HG03097 (cell line): ENCODE data around the gene WDR45B.

Experiments used
- ATAC-seq: cut with Tn5 transposase; IDR thresholded peaks from one replicate; pipeline ENCODE4 v1.9.1; 2021; ENCODE audit not compliant: unreplicated experiment, low FRiP score

Gene WDR45B

DNA sequence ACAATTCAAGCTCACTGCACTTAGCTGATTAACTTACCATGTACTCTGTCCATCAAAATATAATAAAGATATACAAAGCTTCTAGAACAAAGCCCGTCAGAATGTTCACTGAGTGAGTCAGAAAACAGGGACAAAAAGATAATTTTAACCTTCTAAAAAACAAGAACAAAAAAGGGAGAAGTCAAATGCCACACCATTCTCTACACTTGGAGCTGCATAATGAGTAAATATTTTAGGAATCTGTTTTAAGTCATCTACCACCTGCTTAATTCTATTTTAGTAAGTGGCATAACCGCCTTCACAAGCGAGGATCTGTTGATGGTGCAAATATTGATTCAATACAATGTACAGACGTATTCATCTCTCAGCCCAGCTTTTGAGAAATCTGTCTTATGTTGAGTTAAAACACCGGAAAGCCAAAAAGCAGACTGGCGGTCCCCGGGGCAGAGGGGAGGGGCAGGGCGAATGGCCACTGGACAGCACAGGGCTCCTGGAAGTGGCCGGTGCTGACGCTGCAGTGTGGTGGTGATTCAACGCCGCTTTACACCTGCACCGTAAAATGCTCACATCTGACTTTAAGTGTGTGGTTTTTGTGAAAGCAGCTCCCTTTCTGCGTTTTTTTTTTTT, 30.1 kb upstream of the WDR45B start:
- no peak for ATAC-seq

DNA sequence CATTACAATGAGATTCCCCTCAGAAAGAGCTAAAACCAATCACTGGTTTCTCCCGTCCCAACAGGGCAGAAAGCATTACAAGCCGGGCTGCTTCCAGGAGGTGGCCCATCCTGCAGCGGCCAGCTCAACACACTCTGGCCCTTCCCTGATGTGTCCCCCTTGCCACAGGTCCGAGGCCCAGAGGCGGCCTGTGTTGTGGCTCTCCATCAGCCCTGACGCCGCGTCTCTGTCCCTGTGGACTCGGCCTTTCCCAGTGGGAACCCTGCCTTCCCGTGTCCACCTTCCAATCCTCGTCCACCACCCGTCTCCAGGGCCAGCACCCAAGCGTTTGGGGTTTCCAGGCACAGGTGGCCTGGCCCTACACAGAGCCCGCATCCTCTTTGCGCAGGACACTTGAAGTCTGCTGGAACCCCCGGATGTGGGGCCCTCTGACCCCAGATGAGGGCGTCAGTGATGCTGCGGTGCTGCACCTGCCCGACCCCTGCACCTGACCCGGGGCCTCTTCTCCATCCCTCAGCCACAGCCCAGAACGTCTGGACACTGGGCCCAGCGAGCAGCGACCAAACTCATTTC, 29.2 kb upstream of the WDR45B start:
- ATAC-seq, result no peak

DNA sequence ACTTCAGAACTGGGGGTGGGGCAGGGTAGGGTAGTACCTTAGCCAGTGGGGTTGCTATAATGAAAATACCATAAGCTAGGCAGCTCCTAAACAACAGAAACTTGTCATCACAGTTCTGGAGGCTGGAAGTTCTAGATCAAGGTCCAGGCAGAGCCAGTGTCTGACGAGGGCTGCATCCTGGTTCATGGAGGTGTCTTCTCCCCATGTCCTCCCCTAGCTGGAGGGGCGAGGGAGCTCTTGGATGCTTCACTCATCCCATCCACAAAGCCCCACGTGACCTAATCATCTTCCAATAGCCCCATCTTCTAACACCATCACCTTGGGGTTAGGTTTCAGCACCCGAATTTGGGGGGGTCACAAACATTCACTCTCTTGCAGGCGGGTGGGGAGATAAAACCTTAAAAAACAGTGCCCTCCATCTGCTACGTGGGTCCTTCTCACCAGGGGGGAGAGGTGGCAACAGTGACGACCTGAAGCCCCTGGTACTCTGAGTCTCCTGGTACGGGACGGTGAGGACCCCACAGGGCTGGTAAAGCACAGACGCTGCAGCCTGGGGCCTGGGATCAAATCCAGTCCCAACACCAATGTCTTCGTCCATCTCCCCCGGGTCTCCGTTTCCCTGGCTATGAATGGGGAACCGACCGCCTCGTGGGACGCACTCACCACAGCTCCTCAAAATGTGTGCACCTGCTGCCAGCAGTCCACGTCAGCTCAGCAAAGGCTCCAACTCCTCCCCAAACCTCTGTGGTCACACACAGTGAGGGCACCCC, 27.4 kb upstream of the WDR45B start:
- no peak for ATAC-seq

DNA sequence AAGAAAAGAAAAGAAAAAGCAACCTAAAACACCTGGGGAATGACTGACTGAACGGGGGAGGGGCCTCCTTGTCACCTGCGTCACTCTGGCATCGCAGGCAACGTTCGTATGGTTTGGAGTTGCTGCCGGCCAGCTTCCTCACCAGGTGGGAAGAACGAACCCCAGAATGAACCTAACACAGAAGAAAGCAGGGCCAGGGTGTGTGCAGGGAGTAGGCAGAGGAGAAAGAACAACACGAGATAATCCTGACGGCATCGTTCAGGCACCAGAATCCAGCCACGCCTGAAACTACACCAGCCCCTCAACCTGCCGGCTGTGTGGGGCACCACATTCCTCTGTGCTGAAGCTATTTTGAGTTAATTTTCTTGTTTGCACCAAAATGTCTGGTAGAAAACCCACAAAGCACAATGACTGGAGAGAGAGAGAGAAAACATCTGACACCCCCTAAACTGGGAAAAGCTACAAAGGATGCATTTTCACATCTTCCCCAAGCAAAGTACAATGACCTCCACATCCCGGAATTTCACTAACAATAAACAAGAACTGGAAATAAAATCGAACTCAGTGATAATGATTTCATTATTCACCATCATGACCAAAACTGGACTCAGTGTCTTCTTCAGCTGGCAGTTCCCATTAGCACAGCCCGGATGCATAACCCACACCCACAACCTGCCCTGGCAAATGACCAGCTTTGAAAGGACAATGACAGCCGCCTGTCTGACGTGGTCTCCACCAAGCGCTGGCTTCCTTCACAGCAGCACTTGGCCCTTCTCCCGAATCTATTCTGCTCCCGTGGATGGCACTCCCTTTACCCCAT, 26.6 kb upstream of the WDR45B start:
- no peak for ATAC-seq

DNA sequence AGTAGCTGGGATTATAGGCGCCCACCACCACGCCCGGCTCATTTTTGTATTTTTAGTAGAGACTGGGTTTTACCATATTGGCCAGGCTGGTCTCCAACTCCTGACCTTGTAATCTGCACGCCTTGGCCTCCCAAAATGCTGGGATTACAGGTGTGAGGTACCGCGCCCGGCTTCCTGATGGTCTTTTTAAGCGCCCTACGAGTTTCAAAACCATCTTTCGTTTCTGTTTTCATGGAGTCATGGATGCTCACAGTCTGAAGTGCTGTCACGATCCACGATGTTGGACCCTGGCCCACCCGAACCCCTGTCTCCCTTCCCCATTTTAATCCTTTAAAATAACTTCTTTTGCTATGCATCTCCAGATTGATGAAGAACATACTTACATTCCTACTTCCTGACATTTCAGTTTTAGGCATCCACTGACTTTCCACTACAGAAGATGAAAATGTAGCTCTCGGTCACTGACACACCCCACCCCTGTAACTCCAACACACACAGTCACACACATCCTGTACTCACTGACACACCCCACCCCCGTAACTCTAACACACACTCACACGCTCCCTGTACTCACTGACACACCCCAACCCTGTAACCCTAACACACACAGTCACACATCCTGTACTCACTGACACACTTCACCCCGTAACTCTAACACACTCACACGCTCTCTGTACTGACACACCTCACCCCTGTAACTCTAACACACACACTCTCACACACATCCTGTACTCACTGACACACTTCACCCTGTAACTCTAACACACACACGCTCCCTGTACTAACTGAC, 22.6 kb upstream of the WDR45B start:
- ATAC-seq, result no peak

DNA sequence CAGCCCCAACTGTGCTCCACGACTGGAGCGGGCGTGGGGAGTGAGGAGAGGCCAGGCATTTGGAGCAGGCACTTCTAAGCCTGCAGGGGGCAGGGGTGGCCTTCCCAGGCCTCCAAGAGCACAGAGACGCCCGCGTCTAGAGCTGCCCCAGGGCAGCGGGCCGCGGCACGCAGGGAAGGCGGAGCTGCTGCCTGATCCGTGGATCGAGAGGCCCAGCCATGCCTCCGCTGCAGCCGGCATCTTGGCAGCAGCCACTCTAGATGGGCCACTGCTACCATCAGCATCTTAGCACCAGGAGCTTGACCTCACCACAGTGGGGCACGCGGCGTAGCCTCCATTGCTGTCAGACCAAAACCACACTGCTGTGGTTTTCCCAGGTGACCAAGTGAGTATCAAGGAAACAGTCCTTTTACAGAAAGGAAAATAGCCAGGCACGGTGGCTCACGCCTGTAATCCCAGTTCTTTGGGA, 20.4 kb upstream of the WDR45B start:
- no peak for ATAC-seq

DNA sequence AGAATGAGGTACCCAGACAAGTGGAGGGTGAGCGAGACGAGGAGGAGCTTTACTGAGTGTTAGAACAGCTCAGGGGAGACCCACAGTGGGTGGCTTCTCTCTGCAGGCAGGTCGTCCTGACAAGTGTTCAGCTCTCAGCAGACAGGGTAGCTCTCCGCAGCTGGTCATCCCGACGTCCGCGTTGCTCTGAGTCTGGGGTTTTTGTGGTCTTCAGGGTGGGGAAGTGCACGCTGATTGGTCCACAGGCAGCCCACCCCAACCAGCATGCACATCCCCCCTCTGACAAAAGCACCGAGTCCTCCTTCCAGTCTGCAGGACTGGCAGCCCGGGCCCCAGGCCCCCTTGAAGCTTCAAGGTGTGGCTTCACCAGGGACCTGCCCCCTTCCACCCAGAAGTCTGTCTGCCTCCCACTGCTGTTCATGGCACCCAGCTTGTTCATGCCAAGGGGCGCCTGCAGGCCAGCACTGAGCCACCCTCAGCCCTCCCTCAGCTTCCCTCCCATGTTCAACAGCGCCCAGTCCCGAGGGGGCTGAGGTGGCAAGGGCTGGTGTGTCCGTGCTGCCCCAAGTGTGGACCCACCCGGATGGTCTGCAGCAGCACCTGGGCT, 19.9 kb upstream of the WDR45B start:
- ATAC-seq, result no peak

DNA sequence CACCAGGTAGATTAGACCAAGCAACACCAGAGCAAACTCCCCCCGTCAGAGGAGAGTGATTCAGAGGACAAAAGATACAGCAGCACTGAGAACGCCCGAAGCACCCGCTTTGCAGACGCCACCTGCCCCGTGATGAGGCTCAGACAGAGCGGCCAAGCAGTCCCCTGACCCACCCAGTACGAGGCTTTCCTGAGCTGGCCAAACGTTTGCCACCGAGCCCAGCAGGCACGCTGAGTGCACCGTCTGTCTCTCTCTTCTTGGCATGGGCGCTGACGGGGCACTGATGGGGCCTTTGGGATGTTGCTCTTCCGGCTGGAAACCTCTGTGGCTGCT, 19.4 kb upstream of the WDR45B start:
- no peak for ATAC-seq

DNA sequence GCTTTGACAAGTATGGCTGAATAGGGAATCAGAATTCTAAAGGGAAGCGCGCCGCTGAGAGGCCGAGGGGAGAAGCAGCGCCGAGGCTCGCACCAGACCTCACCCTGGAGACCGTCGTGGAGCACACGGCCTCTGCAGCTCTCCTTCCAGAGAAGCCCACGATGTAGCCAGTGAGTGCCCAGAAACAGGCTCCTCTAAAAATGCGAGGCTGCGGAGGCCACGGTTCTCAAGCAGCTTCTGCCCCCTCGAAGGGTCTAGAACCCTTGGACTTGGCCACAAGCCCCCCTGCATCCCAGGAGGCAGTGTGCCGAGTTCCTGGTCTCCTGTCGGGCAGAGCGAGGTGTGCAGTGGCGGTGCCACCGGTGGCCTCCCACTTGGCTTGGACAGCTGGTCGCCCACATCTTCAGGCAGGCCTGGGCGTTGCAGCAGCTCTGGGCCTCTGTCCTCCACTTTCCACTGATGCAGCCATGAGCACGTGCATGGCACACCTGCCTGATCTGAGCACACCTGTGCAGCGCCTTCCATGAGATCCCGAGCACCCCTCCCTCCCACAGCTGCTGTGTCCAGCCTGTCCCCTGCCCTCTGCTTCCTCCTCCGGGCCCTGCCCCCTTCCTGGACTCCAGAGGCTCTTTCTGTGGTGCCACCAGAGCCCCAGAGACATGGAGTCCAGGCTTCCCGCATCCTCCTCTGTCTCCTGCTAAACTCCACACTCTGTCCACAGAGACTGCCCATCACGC, 18.9 kb upstream of the WDR45B start:
- ATAC-seq, result no peak

DNA sequence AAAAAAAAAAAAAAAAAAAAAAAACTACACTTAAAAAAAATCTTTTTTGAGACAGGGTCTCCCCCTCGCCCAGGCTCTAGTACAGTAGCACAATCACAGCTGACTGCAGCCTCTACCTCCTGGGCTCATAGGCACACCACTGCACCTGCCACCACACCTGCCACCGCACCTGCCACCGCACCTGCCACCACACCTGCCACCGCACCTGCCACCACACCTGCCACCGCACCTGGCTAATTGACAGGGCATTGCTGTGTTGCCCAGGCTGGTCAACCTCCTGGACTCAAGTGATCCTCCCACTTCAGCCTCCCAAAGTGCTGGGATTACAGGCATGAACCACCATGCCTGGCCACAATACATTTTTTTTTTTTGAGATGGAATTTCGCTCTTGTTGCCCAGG, 17.6 kb upstream of the WDR45B start:
- ATAC-seq, result no peak

DNA sequence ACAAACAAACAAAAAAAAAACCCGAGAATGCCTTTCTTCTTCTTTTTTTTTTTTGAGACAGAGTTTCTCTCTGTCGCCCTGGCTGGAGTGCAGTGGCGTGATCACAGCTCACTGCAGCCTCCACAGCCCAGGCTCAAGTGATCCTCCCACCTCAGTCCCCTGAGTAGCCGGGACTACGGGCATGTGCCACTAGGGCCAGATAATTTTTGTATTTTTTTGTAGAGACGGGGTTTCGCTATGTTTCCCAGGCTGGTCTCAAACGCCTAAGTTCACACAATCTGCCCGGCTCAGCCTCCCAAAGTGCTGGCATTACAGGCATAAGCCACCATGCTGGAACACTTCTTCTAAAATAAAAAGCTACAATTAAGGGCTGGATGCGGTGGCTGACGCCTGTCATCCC, 17.0 kb upstream of the WDR45B start:
- no peak for ATAC-seq

DNA sequence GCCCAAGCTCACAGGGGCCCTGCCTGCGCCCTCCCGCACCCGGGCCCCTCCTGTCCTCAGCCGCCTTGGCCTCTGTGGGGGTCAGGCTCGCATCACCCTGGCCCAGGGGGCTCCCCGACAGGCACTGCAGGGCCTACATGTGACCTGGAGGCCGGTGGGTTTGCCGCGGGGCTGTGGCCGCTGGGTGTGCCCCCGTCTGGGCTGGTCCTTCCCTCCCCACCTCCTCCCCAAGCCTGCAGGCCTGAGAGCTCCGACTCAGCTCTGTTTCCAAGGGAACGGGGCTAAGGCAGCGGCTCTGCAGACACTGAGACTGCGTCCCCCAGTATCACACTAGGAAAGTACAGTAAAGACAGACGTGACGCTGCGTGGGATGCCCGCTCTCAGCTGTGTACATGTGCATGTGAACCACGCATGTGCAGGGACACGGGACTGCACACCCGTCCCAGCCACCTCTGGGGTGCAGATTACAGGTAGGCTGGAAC, 16.5 kb upstream of the WDR45B start:
- ATAC-seq, result no peak

DNA sequence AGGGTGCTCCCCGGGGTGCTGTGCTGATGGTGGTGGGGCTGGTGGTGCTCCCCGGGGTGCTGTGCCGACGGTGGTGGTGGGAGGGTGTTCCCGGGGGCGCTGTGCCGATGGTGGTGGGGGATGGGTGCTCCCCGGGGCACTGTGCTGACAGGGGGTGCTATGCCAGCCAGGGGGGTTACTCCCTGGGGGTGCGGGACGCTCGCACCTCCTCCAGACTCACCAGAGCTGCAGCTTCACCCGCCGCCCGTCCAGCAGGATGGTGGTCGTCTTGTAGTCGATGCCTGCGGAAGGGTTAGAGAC, 16.0 kb upstream of the WDR45B start:
- no peak for ATAC-seq

DNA sequence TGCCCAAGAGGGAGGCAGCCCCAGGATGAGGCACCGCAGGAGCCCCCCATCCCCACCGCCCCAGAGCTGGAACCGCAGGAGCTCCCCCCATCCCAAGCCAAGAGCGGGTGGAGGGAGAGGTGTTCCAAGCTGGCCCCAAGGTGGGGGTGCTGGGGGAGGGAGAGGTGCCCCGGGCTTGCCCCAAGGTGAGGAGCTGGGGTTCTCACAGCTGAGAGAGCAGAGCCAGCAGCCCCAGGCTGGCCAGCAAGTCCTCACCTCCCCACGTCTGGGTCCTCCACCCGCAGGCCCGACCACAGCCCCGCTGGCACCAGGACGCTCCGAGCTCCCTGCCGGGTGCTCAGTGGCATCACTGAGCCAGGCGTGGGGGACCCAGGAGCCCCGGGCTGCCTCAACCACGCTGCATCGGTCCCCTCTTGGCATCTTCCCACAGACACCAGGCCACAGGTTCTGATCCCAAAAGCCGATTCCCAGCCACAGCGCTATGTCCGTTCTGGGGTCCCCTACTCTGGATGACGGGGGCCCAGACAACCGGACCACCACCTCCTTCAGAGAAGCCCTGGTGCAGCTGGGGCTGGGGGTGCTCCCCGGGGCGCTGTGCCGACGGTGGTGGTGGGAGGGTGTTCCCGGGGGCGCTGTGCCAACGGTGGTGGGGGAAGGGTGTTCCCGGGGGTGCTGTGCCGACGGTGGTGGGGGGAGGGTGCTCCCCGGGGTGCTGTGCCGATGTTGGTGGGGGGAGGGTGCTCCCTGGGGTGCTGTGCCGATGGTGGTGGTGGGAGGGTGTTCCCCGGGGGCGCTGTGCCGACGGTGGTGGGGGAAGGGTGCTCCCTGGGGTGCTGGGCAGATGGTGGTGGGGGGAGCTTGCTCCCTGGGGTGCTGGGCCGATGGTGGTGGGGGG, 15.4 kb upstream of the WDR45B start:
- ATAC-seq, result no peak

DNA sequence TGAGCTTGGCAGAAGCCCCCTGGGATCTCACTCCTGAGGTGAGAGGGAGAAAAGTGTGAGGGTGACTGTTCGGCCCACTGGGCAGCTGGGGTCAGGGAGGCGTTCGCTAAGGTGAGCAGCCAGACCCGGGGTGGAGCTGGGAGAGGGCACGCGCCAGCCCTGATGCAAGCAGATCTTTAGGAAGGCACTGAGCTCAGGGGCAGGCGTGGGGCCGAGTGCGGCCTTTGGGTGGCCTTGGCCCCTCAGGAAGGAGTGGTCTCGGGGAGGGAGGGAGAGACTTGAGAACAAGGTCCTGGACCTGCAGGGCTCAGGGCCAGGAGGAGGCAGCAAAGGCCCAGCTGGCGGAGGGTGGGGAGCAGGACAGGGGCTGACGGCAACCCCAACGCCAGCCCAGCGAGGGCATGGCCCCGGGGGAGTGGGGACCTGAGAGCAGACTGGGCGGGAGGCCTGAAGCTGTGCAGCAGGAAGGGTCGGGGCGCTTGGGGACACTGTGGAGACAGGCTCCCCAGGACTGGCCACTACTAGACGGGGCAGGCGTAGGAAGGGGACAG, 14.5 kb upstream of the WDR45B start:
- ATAC-seq, result no peak

DNA sequence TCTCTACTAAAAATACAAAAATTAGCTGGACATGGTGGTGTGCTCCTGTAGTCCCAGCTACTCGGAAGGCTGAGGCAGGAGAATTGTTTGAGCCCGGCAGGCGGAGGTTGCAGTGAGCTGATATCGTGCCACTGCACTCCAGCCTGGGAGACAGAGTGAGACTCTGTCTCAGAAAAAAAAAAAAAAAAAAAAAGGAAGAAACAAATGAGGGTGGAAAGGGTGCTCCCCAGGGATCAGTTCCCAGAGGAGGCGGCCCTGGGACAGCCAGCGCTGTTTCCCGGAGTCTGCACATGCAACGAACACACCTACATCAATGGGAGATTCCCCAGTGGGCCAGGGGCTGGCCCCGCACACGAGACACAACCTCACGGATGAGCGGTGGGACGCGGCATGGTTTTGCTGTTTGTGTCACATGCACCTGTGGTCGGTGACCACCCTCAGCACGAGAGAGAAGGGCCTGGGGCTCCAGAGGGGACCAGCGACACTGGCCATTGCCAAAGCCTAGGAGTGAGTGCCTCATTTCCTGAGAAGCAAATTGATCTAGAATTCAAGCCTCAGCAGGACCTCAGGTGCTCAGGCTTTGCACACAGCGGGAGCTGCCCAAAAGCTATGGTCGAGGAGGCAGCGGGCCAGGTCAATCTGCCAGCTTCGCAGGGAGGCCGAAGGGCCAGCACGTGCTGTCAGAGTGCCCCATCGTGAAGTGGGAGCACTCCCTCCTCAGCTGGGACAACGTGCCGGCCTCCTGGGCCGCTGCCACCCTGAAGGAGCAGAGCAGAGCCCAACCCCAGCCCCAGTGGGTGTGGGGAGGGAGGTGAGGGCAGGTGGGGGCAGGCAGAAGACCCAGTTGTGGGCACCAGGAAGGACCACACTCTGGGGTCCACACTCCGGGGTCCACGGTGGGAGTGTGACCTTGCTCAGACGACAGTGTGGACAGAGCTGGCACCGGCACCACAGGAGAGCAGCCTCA, 13.8 kb upstream of the WDR45B start:
- ATAC-seq, result no peak

DNA sequence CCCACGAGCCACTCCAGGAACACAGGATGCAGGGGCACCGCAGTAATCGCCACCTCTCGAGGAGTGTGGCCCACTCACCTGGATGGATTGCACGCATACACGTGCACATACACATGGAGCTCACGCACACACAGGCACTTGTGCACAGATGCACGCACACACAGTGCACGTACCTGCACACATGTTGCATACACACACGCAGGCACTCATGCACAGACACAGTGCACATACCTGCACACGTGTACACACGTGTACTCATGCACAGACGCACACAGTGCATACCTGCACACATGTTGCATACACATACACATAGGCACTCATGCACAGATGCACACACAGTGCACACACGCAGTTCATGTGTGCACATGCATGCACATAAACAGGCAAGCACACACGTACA, 11.6 kb upstream of the WDR45B start:
- ATAC-seq, result no peak
